Endothelial cell of umbilical vein (primary cell): ENCODE measurements around the gene PRR36. TPM values are rescaled to one million over a fixed set of nuclear protein-coding genes. Genes with fewer than 3 reads are reported as not detected.

Source experiments
- BruUV-seq: library from RNA; stranded (reverse); fragments of 400-500 nt; replicated peaks from 2 replicates; lab custom pipeline; 2021; lab: Mats Ljungman, UMichigan
- CTCF ChIA-PET: fragments of 300-600, 350-600 bp; sonication (Branson Sonifier 250); formaldehyde crosslinking; loops from one replicate; lab custom pipeline; 2021; ENCODE audit warnings: antibody characterized with exemption, inconsistent platforms; lab: Charles Lee
- POLR2A ChIA-PET: fragments of 300-600, 350-600 bp; sonication (Branson Sonifier 250); formaldehyde crosslinking; loops from one replicate; lab custom pipeline; 2021; ENCODE audit warnings: antibody characterized with exemption, inconsistent platforms; lab: Charles Lee
- DNase-seq: peaks from one replicate; pipeline ENCODE4 v3.0.0-alpha.2; 2011; ENCODE audit warnings: low read depth, low spot score
- FAIRE-seq: peaks from 2 replicates; lab custom pipeline; 2011; peaks lifted over from hg19 to GRCh38; lab: Jason Lieb, UNC
- H2AFZ ChIP-seq: 2 replicates; pipeline ENCODE4 v1.6.0; 2012; ENCODE audit warnings: low read depth, low read length, control low read depth, inconsistent platforms
- H3K27ac ChIP-seq: 2 replicates; pipeline ENCODE4 v1.5.1; 2011; ENCODE audit warnings: low read depth, mild to moderate bottlenecking, control low read depth, low read length, moderate library complexity; ENCODE audit not compliant: insufficient read depth
- H3K27me3 ChIP-seq, 2 experiments: 2 replicates each; pipeline versions ENCODE4 v1.6.0 to v1.6.1; 2011; ENCODE audit warnings: low read length in 2 of 2, mixed read lengths in 1 of 2; ENCODE audit not compliant: control insufficient read depth in 2 of 2, insufficient read depth in 2 of 2
- H3K36me3 ChIP-seq, 2 experiments: 2 replicates in 1 of 2; 3 replicates in 1 of 2; pipeline ENCODE4 v1.5.1; 2011; ENCODE audit warnings: low read length in 2 of 2, mild to moderate bottlenecking in 1 of 2, moderate library complexity in 1 of 2; ENCODE audit not compliant: control insufficient read depth in 2 of 2, insufficient read depth in 2 of 2; ENCODE audit errors: extremely low read depth in 1 of 2
- H3K4me1 ChIP-seq: 3 replicates; pipeline ENCODE4 v1.5.1; 2011; ENCODE audit warnings: mild to moderate bottlenecking, low read length; ENCODE audit not compliant: control insufficient read depth, insufficient read depth; ENCODE audit errors: extremely low read depth
- H3K4me2 ChIP-seq: 2 replicates; pipeline ENCODE4 v1.6.1; 2011; ENCODE audit warnings: low read length, control low read depth, mixed read lengths; ENCODE audit not compliant: insufficient read depth
- H3K4me3 ChIP-seq, 3 experiments: fragments of 200-600 bp in 1 of 3; sonication (generic), shearing (Covaris generic) in 1 of 3; replicated peaks in 1 of 3; 2 replicates each; pipeline ENCODE4 v1.5.1; 2011 to 2016; ENCODE audit warnings: control low read depth in 3 of 3, low read length in 3 of 3, mild to moderate bottlenecking in 2 of 3, inconsistent platforms in 1 of 3, low read depth in 1 of 3, moderate library complexity in 1 of 3; ENCODE audit not compliant: insufficient read depth in 1 of 3
- H3K79me2 ChIP-seq: 2 replicates; pipeline ENCODE4 v1.6.0; 2012; ENCODE audit warnings: low read length, inconsistent platforms; ENCODE audit not compliant: control insufficient read depth, insufficient read depth
- H3K9ac ChIP-seq: replicated peaks from 2 replicates; pipeline ENCODE3; 2011; ENCODE audit warnings: low read length, control low read depth; ENCODE audit not compliant: insufficient read depth; ENCODE audit errors: extremely low read depth
- H3K9me1 ChIP-seq: replicated peaks from 3 replicates; pipeline ENCODE4 v1.6.0; 2011; ENCODE audit warnings: mild to moderate bottlenecking, low read length; ENCODE audit not compliant: control insufficient read depth, insufficient read depth; ENCODE audit errors: extremely low read depth
- H3K9me3 ChIP-seq: replicated peaks from 2 replicates; pipeline ENCODE4 v1.5.1; 2012; ENCODE audit warnings: low read length, inconsistent platforms; ENCODE audit not compliant: control insufficient read depth, insufficient read depth
- H4K20me1 ChIP-seq: replicated peaks from 2 replicates; pipeline ENCODE3; 2011; ENCODE audit warnings: mild to moderate bottlenecking, low read length; ENCODE audit not compliant: control insufficient read depth, insufficient read depth; ENCODE audit errors: extremely low read depth
- CTCF ChIP-seq, 2 donors: IDR thresholded peaks; 1 replicate in 1 of 2; 2 replicates in 1 of 2; pipeline ENCODE4 v1.5.1; 2011; ENCODE audit warnings: low read length in 2 of 2, mild to moderate bottlenecking in 2 of 2, moderate library complexity in 2 of 2, control low read depth in 1 of 2, inconsistent platforms in 1 of 2, low read depth in 1 of 2; ENCODE audit not compliant: insufficient read depth in 1 of 2; ENCODE audit errors: extremely low read depth in 1 of 2
- EZH2 ChIP-seq: IDR thresholded peaks from 2 replicates; pipeline ENCODE4 v1.6.1; 2012; ENCODE audit warnings: borderline replicate concordance, low read depth, mild to moderate bottlenecking, moderate library complexity, low read length, inconsistent platforms; ENCODE audit not compliant: severe bottlenecking
- FOS ChIP-seq: IDR thresholded peaks from 2 replicates; pipeline ENCODE4 v1.6.1; 2011; ENCODE audit warnings: mild to moderate bottlenecking, low read length, moderate library complexity, borderline replicate concordance; ENCODE audit not compliant: insufficient read depth
- GATA2 ChIP-seq: IDR thresholded peaks from 2 replicates; pipeline ENCODE4 v1.7.0; 2011; ENCODE audit warnings: low read depth, mild to moderate bottlenecking, moderate library complexity, mixed read lengths, low read length; ENCODE audit not compliant: insufficient read length, insufficient read depth
- JUN ChIP-seq: IDR thresholded peaks from 2 replicates; pipeline ENCODE4 v1.6.1; 2011; ENCODE audit warnings: borderline replicate concordance, low read depth; ENCODE audit not compliant: insufficient read length, insufficient read depth
- MAX ChIP-seq: IDR thresholded peaks from 2 replicates; pipeline ENCODE4 v1.6.1; 2011; ENCODE audit not compliant: insufficient read depth, insufficient read length
- MYC ChIP-seq: IDR thresholded peaks from one replicate; pipeline ENCODE4 v1.6.1; 2011; ENCODE audit warnings: mild to moderate bottlenecking, low read depth, low read length
- POLR2A ChIP-seq: IDR thresholded peaks from 2 replicates; pipeline ENCODE4 v1.6.1; 2012; ENCODE audit warnings: low read depth, mild to moderate bottlenecking, control low read depth, low read length
- POLR2AphosphoS5 ChIP-seq: IDR thresholded peaks from 2 replicates; pipeline ENCODE4 v1.6.1; 2012; ENCODE audit warnings: low read depth, mild to moderate bottlenecking, control low read depth, low read length, moderate library complexity; ENCODE audit not compliant: insufficient read depth
- dilution Hi-C: fragments of 300-500 bp; cut with MboI; formaldehyde crosslinking; loops from one replicate; pipeline ENCODE4 v1.15.0; 2019; ENCODE audit warnings: low sequenced_read_pairs; ENCODE audit not compliant: extremely low pct_ligation_motif_present
- intact Hi-C: fragments of 100-400 bp; cut with micrococcal nuclease; formaldehyde crosslinking; loops from one replicate; pipeline ENCODE4 v1.10.0; 2022
- polyA plus RNA-seq, 4 experiments: library from polyadenylated mRNA; depleted of rRNA in 3 of 4; stranded (reverse) in 3 of 4; unstranded in 1 of 4; fragments of >200 nt; gene quantifications; 2 replicates each; pipeline versions ENCODE4 v1.2.1 to v1.2.3, GENCODE V29; 2011 to 2012; ENCODE audit warnings: missing spikeins in 1 of 4
- total RNA-seq: library from RNA; stranded (reverse); gene quantifications from 2 replicates; pipeline ENCODE4 v1.2.3, GENCODE V29; 2021

The PRR36 gene
- total and polyA plus RNA-seq, 2 donors (not counting 3 experiments of a cell fraction or from before 2014, with no cell fraction given) = not detected

GRCh38 chr19:7829561-7830271 lies 44.5 kb downstream of the PRR36 start, which contains the start of gene EVI5L:
EVI5L (plus strand) TSS chr19:7830218; CDS start chr19:7846543, 16,325 bp downstream.
- ChIA-PET POLR2A (no interaction called here), CTCF (no interaction called here)
- H3K4me1 ChIP-seq = peaks cover 11% of the 10 kb centered on the region
- peak within 1 kb of the TSS; percentile 88 for H2AFZ ChIP-seq
- H3K4me3 ChIP-seq = peak within 1 kb of the TSS; percentile 35 to 89 (median 55)
- H3K27ac ChIP-seq = peak within 1 kb of the TSS; percentile 13
- no peaks in the 10 kb centered on the region for H3K79me2 ChIP-seq
- H3K9me3 ChIP-seq = no peaks in the 10 kb centered on the region
- intact Hi-C loops (loop anchor here (2.0 to 5.0 kb wide), 3 partner anchors 35 to 262 kb away; partner anchors contain the start of gene PRR36), dilution Hi-C loops (no loop called here)
- peak within 1 kb of the TSS; percentile 73 for H3K4me2 ChIP-seq
- TF ChIP-seq POLR2AphosphoS5 (no peak), GATA2 (peak; percentile 11)
- H3K9ac ChIP-seq = peak within 1 kb of the TSS; percentile 43
- H3K27me3 ChIP-seq = peaks cover 0 to 3% of the 10 kb centered on the region in 2 experiments
- H3K36me3 ChIP-seq = no peaks in the 10 kb centered on the region
- no TSS peak for BruUV-seq
- FAIRE-seq (peak; percentile 100), DNase-seq (peak; percentile 100)
- no peaks in the 10 kb centered on the region for H3K9me1 ChIP-seq
- no peaks in the 10 kb centered on the region for H4K20me1 ChIP-seq

GRCh38 chr19:7829166-7829520 lies 45.0 kb downstream of the PRR36 start:
- Histone ChIP-seq H3K9ac (peak overlapping the region; percentile 4), H3K4me1 (peaks cover 11% of the 10 kb centered on the region), H2AFZ (peak overlapping the region; percentile 88), H3K4me3 (peak overlapping the region; percentile 14 to 35 (median 28)), H3K4me2 (peak overlapping the region; percentile 73), H3K9me3 (no peaks in the 10 kb centered on the region), H3K9me1 (no peaks in the 10 kb centered on the region), H3K36me3 (no peaks in the 10 kb centered on the region), H3K27ac (peak overlapping the region; percentile 13), H4K20me1 (no peaks in the 10 kb centered on the region), H3K79me2 (no peaks in the 10 kb centered on the region), H3K27me3 (peaks cover 0 to 3% of the 10 kb centered on the region in 2 experiments)
- intact Hi-C loops (loop anchor here (2.0 kb wide), 1 partner anchor 34 kb away; no protein-coding TSS in a partner anchor), dilution Hi-C loops (no loop called here)
- no peak for FAIRE-seq
- CTCF ChIA-PET = interaction anchor here (0.6 to 1.6 kb wide), 5 partner anchors 10 to 424 kb away, joined by 3 to 6 read pairs (median 4); no protein-coding TSS in a partner anchor
- POLR2A ChIA-PET = no interaction called here
- BruUV-seq = no TSS peak
- no peak for DNase-seq
- TF ChIP-seq POLR2A (no peak), MAX (no peak), EZH2 (no peak), POLR2AphosphoS5 (no peak), JUN (no peak), CTCF (IDR thresholded peaks at IDR 0.05; ENCODE audit: extremely low read depth in 1 of 2, insufficient read depth in 1 of 2, low read depth in 1 of 2, low read length in 2 of 2) (no peak), GATA2 (no peak), FOS (no peak), MYC (no peak)
